DMS114 treated with DMSO at 0.1 percent for 48 hours (cell line): ENCODE measurements around the gene MLX.

Experiments used
- DNase-seq: peaks from one replicate; lab custom pipeline; 2025; ENCODE audit not compliant: unreplicated experiment; lab: John Stamatoyannopoulos, UW

The MLX gene, protein sequence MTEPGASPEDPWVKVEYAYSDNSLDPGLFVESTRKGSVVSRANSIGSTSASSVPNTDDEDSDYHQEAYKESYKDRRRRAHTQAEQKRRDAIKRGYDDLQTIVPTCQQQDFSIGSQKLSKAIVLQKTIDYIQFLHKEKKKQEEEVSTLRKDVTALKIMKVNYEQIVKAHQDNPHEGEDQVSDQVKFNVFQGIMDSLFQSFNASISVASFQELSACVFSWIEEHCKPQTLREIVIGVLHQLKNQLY

DNA sequence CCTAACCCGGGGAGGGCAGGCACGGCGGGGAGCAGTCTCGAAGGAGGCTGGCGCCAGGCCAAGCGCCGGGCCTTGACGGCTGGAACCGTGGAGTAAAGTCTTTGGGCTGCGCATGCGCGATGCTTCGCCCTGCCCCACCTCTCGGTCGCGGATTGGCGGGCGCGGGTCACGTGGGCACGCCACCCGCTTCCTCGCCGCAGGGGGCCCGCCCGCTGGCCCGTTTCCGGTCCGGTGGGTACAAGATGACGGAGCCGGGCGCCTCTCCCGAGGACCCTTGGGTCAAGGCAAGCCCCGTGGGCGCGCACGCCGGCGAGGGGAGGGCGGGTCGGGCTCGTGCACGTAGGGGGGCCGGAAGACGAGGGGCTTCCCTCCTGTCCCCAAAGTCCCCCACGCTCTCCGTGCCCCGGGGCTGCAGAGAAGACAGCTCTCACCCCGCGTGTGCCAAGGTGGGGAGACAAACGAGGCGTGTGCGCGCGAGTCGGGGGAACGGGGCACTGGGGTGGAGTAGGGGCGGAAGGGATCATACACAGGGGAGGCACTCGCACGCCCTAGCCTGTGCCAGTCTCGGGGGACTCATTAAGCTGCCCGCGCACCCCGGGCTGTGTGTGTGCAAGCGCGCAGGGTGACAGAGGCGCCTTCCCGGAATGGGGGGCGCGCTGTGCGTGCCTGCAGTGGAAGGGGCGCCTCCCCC is at the start of gene MLX:
TSS of gene MLX (plus strand) at position 218 of the 691 bp plus-strand sequence. CDS start at position 243, 25 bp downstream.
- DNase-seq, result peak; percentile 64

DNA sequence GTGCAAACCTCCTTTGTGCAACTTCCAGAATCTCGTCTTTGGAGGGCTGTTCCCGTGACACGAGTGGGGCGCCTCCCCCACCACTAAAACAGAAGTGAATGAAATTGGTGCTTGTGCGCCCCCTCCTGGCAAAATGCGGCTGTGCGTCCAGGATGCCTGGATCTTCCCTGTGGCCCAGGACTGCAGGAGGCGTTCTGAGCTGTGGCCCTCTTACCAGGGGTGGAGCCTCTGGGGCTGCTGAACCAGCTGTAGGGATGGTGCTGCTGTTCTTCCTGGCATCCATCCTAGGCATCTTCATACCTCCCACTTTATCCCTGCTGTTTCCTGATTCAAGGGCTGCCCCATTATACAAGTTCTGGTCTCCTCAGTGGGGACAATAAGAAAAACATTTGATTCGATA is 49.4 kb upstream of the MLX start:
- peak; percentile 61 for DNase-seq

DNA sequence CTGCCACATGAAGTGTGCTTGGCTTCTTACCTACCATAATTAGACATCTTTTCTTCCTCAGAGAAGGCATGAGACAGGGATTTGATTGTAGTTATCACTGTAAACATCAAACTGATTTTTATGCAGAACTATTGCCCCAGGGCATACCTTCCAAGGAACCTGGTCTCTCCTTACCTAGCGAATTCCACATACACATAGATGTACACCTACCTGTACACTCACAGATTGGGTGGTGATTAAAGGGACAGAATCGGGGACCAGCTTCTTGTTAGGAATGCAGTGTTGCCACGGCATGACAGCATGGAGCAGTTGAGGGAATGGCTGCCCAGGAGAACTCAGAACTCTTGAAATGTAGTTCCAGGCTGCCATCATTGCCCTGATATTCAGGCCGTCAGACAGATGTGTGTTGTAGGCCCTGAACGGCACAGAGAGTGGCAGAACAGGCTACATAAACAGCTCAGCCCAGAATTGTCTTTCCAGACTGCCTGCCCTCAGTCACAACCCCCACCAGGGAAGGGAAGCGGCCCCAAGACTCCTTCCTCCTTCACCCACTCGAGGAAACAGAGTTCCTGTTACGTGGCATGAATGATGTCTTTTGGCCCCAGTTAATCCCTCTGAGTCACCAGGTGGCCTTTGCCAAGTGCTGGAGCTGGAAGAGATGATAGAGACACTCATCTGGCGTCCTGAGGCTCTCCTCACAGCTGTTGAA is 48.7 kb upstream of the MLX start:
- no peak for DNase-seq

DNA sequence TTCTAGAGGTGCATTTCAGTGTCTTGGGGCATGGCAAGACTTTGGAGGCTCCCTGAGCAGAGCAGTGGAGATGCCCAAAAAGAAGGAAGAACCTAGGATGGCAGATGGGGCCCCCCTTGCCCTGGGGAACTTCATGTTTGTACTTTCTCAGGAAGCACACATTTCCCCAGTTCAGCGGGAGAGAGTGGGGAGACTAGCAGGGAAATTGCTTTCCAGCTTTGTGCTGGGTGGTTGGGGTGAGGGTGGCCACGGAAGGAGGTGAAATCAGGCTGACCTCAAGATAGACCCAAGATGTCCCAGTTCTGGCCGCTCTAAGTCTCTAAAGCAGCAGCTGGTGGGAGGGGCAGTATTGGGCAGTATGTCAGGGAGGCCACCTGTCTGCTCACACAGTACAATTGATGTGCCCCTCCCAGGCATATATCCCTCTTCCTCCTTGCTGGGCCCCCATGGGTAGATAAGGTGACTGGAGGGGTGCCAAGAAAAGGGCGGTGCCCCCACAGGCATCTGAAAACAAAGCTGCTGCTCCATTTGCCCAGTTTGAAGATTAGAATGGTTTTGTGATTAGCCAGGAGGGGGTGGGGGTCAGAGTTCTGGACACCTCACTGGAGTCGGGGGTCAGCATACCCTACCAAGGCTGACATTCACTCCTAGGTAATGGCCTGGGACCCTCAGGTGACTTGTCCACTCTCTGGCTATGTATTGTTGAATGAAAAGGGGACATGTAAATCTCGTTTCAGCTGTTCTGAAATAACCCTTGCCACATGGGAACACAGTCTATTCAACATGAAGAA is 48.0 kb upstream of the MLX start:
- DNase-seq, result no peak

DNA sequence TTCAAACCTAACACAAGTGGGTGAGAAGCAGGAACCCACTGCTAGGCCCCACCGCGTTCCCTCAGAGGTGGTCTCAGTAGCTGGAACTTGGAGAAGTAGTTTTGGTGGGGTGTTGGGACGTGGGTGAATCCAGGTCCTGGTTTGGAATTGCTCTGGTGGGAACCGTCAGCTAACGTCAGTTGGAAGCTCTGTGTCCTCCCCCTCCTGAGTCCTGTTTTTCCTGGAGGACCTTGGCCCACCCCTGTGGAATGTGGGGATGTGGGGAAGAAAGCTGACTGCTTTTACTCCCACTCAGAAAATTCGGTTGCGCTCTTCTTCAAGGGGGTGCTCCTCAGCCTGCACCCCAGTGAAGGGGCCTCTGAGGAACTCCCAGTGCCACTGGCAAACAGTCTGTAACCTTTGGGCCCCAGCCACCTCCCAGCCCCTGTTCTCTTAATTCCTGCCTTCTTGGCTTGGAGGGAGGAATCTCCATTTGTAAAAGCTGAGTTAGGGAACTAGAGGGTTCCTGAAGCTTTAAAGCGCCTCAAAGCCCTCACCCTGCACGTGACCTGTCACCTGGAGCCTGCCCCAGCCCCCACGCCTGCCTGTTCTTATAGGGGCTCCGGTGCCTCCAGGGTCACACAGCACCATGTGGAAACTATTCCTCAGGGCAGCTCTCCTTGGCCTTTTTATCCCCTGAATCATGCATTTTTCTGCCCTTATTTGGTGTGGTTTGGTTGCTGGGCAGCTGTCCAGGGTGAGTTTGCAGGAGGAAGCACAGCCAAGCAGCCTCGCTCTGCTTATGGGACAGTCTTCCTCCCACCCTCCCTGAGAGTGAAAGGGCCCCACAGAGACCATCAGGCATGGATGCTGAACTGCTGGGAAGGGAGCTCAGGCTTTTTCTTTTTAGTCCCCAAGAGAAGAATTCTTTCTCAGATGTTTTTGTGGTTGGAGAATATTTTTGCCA is 47.1 kb upstream of the MLX start:
- DNase-seq, result no peak

DNA sequence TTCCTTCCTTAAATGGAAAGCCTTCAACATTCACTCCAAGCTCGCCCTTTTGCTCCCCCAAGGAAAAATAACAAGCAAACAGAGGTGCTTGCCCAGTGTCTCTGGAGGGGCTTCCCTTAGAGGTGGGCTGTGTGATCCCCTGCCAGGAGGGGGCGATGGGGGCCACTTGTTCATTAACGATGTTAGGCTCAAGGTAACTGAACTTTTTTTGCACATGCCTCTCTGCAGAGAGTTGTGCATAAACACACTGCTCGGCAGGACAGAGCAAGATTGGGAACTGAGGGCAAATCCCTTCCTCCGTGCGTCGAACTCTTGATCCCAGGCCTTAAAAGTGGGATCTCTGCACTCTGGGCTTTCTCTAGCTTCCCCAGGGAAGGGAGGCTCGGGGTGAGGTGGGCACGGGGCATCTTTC is 46.4 kb upstream of the MLX start:
- DNase-seq, result no peak

DNA sequence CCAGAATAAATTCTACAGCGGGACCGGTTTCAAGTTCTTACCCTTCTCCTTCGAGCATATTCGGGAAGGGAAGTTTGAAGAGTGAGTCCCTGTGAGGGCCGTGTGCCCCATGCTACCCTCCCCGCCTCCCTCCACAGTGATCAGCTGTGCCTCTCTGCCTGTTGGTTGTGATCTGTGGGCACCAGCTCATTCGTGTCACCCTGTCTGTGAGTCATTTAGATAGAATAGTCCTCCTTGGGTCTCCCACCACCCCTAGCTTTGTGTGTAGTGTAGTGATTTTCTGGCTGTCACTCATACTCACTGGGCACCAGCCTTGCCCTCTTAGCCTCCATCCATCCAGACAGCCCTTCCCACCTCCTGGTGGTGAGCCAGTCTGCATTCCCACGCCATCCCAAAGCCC is 45.9 kb upstream of the MLX start:
- DNase-seq, result no peak

DNA sequence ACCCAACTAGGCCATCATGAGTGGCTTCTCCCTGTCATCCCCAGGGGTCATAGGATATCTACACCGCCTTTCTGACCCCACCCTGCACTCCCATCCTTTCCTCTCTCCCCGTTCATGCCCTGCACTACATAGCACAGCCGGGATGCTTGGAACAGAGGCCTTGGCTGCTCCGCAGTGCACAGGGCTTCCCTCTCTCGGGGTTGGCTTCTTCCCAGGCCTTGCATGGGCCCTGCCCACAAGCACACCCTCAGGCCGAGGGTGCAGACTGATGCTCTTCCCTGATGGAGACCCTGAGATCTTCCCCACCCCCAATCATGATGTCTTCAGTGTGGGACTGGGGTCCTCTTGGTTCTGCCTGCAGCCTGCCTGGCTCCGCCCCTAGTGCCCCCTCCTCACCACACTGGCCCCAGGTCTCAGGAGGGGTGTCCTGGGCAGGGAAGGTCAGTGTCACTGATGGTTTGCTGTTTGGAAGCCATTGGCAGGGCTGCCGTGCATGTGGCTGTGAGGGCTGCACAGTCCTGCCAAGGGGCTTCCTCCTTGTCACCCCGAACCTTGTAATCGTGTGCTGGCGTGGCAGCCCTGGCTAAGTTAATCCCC is 45.1 kb upstream of the MLX start:
- DNase-seq, result no peak

DNA sequence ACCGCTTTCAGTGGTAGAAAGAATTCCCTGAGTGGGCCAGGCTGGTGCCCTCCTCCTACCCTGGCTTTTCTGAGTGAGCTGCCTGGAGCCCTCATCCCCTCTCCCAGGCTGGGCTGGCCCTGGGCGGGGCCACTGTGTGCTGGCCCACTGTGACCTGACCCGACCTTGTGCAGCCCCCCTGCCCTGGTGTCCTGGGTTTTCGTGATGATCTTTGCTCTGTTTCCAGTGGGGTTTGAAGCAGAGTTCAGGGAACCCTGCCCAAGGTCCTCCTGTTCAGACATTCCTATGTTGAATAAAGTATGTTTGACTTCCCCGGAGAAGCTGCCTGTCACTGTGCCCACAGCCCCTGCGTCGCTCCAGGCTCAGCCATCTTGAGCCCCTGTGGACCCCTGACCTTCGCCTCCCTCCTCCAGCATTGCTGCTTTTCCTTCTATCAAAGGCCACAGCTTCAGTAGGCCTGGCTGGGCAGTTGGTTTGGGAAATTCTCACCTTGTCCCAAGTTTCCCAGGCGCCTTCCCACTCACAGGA is 44.6 kb upstream of the MLX start:
- DNase-seq, result no peak

DNA sequence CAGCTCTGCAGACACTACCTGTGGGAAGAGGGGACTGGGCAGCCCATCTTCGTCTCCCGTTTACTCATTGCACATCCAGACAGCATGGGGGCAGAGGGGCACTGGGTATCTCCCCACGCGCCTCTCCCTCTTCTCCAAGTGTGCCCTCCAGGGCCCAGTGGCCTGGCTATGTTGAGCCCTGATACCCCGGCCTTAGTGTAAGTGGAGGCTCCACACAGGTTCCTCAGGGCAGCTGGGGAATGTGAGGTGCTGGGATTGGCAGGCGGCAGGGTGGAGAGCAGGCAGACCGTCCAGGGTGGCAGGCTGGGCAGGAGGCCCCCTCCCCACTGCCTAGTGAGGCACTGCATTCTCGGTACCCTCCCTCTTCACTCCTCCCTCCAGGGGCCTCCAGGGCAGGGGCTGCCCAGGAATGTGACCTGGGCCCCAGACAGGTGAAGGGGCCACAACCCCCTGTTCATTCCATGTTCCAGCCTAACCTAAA is 44.1 kb upstream of the MLX start:
- no peak for DNase-seq

DNA sequence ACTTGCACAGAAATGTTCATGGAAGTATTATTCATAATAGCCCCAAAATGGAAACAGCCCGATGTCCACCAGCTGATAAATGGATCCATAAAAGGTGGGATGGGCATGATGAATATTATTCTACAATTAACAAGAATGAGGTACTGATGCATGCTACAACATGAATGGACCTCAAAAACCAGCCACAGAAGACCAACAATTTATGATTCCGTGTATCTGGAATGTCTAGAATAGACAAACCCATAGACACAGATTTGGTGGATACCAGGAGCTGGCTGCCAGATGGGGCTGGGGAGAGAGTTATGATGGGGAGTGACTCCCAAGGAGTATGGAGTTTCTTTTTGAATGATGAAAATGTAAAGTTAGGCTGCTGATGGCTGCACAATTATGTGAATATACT is 41.7 kb upstream of the MLX start:
- no peak for DNase-seq

DNA sequence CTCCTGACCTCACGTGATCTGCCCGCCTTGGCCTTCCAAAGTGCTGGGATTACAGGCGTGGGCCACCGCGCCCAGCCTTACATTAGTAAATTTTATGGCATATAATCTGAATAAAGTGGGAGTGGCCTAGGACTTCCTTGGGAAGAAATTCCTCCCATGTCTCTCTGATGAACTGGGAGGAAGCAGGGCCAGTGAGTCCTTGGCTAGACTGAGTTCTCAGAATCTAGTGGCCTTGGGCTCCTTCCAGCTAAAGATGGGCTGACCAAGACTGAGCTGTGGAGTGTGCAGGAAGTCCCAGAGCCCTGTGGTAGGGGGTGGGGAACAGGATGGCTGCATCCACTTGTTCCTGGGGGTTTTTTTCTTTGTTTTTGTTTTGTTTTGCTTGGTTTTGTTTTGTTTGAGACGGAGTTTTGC is 40.9 kb upstream of the MLX start:
- no peak for DNase-seq

DNA sequence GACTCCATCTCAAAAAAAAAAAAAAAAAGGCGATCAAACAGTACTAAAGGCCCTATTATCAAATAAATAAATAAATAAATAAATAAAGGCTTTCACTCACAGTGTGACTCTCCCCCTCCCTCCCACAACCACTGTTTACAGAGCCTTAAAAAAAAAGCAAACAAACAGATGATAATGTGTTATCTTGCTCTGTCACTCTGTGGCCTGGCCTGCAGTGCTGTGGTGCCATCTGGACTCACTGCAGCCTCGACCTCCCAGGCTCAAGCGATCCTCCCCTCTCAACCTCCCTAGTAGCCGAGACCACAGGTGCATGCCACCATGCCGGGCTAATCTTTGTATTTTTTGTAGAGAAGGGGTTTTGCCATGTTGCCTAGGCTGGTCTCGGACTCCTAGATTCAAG is 39.0 kb upstream of the MLX start:
- no peak for DNase-seq

DNA sequence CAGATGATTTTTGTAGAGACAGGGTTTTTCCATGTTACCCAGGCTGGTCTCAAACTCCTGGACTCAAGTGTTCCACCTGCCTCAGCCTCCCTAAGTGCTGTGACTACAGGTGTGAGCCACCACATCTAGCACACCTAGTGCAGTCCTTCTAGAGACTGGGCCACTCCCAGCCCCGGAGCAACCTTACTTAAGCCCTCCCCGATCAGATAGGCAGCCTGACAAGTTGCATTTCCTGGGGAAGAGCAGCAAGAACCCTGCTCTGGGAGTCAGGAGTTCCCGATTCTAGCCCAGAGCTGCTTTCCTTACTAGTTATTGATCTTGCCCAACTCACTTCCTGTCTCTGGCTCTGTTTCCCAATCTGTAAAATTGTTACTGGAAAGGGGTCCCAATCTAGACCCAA is 37.8 kb upstream of the MLX start:
- DNase-seq, result no peak

DNA sequence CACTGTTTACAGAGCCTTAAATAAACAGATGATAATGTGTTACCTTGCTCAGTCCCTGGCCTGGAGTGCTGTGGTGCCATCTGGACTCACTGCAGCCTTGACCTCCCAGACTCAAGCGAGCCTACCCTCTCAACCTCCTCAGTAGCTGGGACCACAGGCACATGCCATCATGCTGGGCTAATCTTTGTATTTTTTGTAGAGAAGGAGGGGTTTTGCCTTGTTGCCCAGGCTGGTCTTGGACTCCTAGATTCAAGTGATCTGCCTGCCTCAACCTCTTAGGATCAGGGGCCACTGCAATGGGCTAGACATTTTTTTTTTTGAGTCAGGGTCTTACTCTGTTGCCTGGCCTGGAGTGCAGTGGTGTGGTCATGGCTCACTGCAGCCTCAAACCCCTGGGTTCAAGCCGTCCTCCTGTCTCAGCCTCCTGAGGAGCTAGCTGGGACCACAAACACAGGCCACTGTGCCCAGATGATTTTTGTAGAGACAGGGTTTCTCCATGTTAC is 35.9 kb upstream of the MLX start:
- DNase-seq, result no peak

DNA sequence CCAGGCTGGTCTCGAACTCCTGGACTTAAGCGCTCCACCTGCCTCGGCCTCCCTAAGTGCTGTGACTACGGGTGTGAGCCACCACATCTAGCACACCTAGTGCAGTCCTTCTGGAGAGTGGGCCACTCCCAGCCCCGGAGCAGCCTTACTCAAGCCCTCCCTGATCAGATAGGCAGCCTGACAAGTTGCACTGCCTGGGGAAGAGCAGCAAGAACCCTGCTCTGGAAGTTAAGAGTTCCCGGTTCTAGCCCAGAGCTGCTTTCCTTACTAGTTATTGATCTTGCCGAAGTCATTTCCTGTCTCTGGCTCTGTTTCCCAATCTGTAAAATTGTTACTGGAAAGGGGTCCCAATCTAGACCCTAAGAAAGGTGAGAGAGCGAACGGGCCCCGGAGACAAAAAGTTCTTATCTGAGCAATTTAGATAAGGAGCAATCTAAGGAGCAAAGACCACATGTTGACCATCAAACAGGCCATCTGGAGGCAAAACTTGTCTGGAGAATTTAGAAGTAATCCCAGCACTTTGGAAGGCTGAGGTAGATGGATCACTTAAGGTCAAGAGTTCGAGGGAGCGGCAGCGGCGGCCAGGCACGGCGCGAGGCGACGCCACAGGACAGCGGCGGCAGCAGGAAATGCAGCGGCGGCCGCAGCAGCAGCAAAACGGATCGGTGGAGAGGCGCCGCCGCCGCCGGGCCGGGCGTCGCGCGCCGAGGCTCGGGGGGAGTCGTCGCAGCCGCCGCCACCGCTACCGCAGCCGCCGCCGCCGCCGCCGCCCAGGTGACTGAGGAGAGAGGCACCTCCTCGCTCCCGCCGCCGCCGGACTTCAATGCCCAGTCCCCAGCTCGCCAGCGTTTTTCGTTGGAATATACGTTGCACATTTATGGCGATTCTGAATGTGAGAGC is 35.2 kb upstream of the MLX start:
- DNase-seq, result peak; percentile 56

DNA sequence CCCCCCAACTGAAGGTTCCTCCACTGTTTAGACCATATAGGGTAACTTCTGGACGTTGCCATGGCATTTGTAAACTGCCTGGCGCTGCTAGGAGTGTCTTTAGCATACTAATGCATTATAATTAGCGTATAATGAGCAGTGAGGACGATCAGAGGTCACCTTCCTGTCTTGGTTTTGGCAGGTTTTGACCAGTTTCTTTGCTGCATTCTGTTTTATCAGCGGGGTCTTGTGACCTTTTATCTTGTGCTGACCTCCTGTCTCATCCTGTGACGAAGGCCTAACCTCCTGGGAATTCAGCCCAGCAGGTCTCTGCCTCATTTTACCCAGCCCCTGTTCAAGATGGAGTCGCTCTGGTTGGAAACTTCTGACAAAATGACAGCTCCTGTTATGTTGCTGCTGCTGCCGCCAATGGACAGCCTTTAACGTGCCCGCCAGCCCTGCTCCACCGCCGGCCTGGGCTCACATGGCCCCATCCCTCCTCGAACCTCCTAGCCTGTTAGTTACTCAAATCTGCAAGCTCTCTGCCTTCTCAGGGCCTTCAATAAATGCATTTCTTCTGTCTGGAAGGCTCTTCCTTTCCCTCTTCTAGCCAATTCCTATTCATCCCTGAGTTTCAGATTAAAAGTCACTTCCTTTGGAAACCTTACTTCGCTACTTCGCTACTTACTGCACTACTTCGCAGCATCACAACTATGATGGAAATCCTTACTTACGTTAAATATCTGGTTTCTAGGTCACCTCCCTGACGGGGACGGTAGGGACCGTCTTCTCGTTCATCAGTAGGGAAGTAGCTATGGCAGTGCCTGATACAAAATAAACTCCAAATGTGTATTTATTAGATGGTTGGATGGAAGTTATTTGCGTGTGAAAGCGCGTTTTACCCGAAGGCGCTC is 31.5 kb upstream of the MLX start:
- peak; percentile 70 for DNase-seq

DNA sequence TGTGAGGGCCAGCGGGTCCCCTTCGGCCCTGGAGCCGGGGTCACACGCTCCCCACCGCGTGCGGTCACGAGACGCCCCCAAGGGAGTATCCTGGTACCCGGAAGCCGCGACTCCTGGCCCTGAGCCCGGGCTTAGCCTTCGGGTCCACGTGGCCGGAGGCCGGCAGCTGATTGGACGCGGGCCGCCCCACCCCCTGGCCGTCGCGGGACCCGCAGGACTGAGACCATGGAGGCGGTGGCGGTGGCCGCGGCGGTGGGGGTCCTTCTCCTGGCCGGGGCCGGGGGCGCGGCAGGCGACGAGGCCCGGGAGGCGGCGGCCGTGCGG is 30.9 kb upstream of the MLX start, which contains the start of gene NAGLU:
TSS of gene NAGLU (plus strand) at position 194 of the 324 bp plus-strand sequence. CDS start at position 226, 32 bp downstream.
- peak; percentile 70 for DNase-seq
